GM12865 (cell line): ENCODE measurements around the gene EEF1E1.

Source experiments
- DNase-seq: peaks from one replicate; pipeline ENCODE4 v3.0.0; 2010; ENCODE audit warnings: low read depth
- H3K4me3 ChIP-seq: 2 replicates; pipeline ENCODE4 v1.5.1; 2011; ENCODE audit warnings: mild to moderate bottlenecking, low read depth, low read length, control low read depth
- CTCF ChIP-seq: IDR thresholded peaks from 2 replicates; pipeline ENCODE4 v1.5.1; 2011; ENCODE audit warnings: low read length, control low read depth, low read depth, inconsistent platforms; ENCODE audit not compliant: insufficient read depth; ENCODE audit errors: missing control alignments

The EEF1E1 gene

GRCh38 chr6:8082572-8082953, 19.8 kb downstream of the EEF1E1 start:
- DNase-seq = no peak
- no peak overlapping the region for H3K4me3 ChIP-seq
- TF ChIP-seq CTCF = no peak

- no peak for DNase-seq
- no peak overlapping the region for H3K4me3 ChIP-seq
- TF ChIP-seq CTCF = no peak
Observed at GRCh38 chr6:8080362-8081151, 21.8 kb downstream of the EEF1E1 start.

GRCh38 chr6:8079126-8079525, 23.2 kb downstream of the EEF1E1 start:
- no peak for DNase-seq
- no peak overlapping the region for H3K4me3 ChIP-seq
- no peak for TF ChIP-seq CTCF

- H3K4me3 ChIP-seq = no peak overlapping the region
- no peak for DNase-seq
- TF ChIP-seq CTCF = no peak
Observed at GRCh38 chr6:8077991-8078390, 24.4 kb downstream of the EEF1E1 start.

GRCh38 chr6:8075704-8076103, 26.6 kb downstream of the EEF1E1 start:
- no peak for TF ChIP-seq CTCF
- no peak for DNase-seq

GRCh38 chr6:8075185-8075584, 27.2 kb downstream of the EEF1E1 start:
- no peak for TF ChIP-seq CTCF
- no peak for DNase-seq
- no peak overlapping the region for H3K4me3 ChIP-seq

More at GRCh38 chr6:8075704-8076103, 26.6 kb downstream of the EEF1E1 start:
- no peak overlapping the region for H3K4me3 ChIP-seq

GRCh38 chr6:8074213-8074612, 28.1 kb downstream of the EEF1E1 start:
- no peak for DNase-seq
- no peak overlapping the region for H3K4me3 ChIP-seq
- no peak for TF ChIP-seq CTCF
